ENCODE data around the gene CAPN8. TPM values are rescaled to one million over a fixed set of nuclear protein-coding genes. Genes with fewer than 3 reads are reported as not detected.

Gene CAPN8
- total RNA-seq, 1 experiment from 2014 or later, result not detected

Other genes with a start within 250 kb of the CAPN8 start
- 177 and 253 TPM in 2 replicates for gene CAPN2, start 46.8 kb upstream of the CAPN8 start, total RNA-seq (2014; rRNA removed; shearing (Covaris generic))
- gene TP53BP2, start 180.2 kb upstream of the CAPN8 start, total RNA-seq (2014; rRNA removed; shearing (Covaris generic)), result 40.6 and 73.3 TPM in 2 replicates